AG04450 (cell line): Measurements from ENCODE around the gene RFTN1. TPM values are rescaled to one million over a fixed set of nuclear protein-coding genes. Genes with fewer than 3 reads are reported as not detected.
A peak's percentile ranks its signal among the peaks of the same experiment; 100 is the strongest.

ENCODE experiments used
- CTCF ChIA-PET: fragments of 300-600, 350-600 bp; formaldehyde crosslinking; extraction: SDS; loops from one replicate; lab custom pipeline; 2022; ENCODE audit warnings: antibody characterized with exemption, inconsistent platforms; lab: Charles Lee
- POLR2A ChIA-PET: fragments of 350-600 bp; formaldehyde crosslinking; extraction: SDS; loops from one replicate; lab custom pipeline; 2021; ENCODE audit warnings: antibody characterized with exemption, inconsistent platforms; lab: Yijun Ruan, JAX
- DNase-seq: peaks from one replicate; pipeline ENCODE4 v3.0.0-alpha.2; 2011; ENCODE audit warnings: low read depth, low spot score
- H3K27ac ChIP-seq: one replicate; pipeline ENCODE4 v1.5.1; 2012; ENCODE audit warnings: low read depth, low read length, control low read depth
- H3K27me3 ChIP-seq: one replicate; pipeline ENCODE4 v1.6.0; 2012; ENCODE audit warnings: low read length; ENCODE audit not compliant: control insufficient read depth, insufficient read depth
- H3K4me3 ChIP-seq: 2 replicates; pipeline ENCODE4 v1.5.1; 2011; ENCODE audit warnings: mild to moderate bottlenecking, low read depth, low read length, control low read depth
- H3K9me3 ChIP-seq: 2 replicates; pipeline ENCODE4 v1.5.1; 2012; ENCODE audit warnings: low read length; ENCODE audit not compliant: control insufficient read depth, insufficient read depth
- CTCF ChIP-seq: IDR thresholded peaks from 2 replicates; pipeline ENCODE4 v1.5.1; 2011; ENCODE audit warnings: low read depth, low read length, control low read depth, inconsistent platforms
- polyA plus RNA-seq: library from polyadenylated mRNA; depleted of rRNA; stranded (reverse); fragments of >200 nt; gene quantifications from 2 replicates; pipeline ENCODE4 v1.2.3, GENCODE V29; 2011

RFTN1 gene
- polyA plus RNA-seq, 1 experiment: 97.3 TPM

- TF ChIP-seq CTCF: no peak
- Histone ChIP-seq H3K27ac (no peak overlapping the region), H3K9me3 (peaks cover 5% of the 10 kb centered on the region), H3K27me3 (peaks cover 11% of the 10 kb centered on the region), H3K4me3 (no peak overlapping the region)
- ChIA-PET POLR2A (no interaction called here), CTCF (interaction anchor here (0.6 to 2.4 kb wide), 3 partner anchors 233 to 1013 kb away, joined by 3 to 10 read pairs (median 6); no protein-coding TSS in a partner anchor)
- no peak for DNase-seq
Observed at GRCh38 chr3:16522834-16523233, 9.3 kb upstream of the RFTN1 start.

- no peak for DNase-seq
- H3K4me3 ChIP-seq: no peak overlapping the region
- H3K27me3 ChIP-seq: peaks cover 3% of the 10 kb centered on the region
- CTCF ChIA-PET: interaction anchor here (1.3 to 2.4 kb wide), 1 partner anchor 231 kb away, joined by 3 to 10 read pairs; no protein-coding TSS in a partner anchor
- no peak overlapping the region for H3K27ac ChIP-seq
- TF ChIP-seq CTCF: no peak
- POLR2A ChIA-PET: no interaction called here
- H3K9me3 ChIP-seq: peaks cover 5% of the 10 kb centered on the region
Observed at GRCh38 chr3:16520970-16521881, 7.7 kb upstream of the RFTN1 start.

- H3K9me3 ChIP-seq: peaks cover 5% of the 10 kb centered on the region
- H3K27ac ChIP-seq: no peak overlapping the region
- no peak for DNase-seq
- H3K4me3 ChIP-seq: no peak overlapping the region
- POLR2A ChIA-PET: no interaction called here
- H3K27me3 ChIP-seq: peaks cover under 1% of the 10 kb centered on the region
- CTCF ChIA-PET: interaction anchor here (1.3 kb wide), 1 partner anchor 230 kb away, joined by 3 read pairs; no protein-coding TSS in a partner anchor
- TF ChIP-seq CTCF: no peak
Observed at GRCh38 chr3:16520241-16520969, 6.9 kb upstream of the RFTN1 start.

GRCh38 chr3:16516695-16517481, 3.4 kb upstream of the RFTN1 start:
- no peaks in the 10 kb centered on the region for H3K27me3 ChIP-seq
- peaks cover 5% of the 10 kb centered on the region; the same call in 1 of the 2 replicates for H3K9me3 ChIP-seq
- H3K27ac ChIP-seq: no peak overlapping the region
- H3K4me3 ChIP-seq: no peak overlapping the region
- CTCF ChIA-PET: interaction anchor here (0.5 to 4.8 kb wide), 36 partner anchors 9 to 708 kb away, joined by 3 to 76 read pairs (median 4); no protein-coding TSS in a partner anchor
- peak; percentile 45 for DNase-seq
- POLR2A ChIA-PET: interaction anchor here (0.8 to 1.0 kb wide), 2 partner anchors 13 to 227 kb away, joined by 3 read pairs; no protein-coding TSS in a partner anchor
- peak; percentile 80 for TF ChIP-seq CTCF
